Measurements from ENCODE around the gene TSTD2.

- TF ChIP-seq CTCF (IDR thresholded peaks at IDR 0.05) = no peak
- no peak for TF ChIP-seq POLR2A (IDR thresholded peaks at IDR 0.05)
- TF ChIP-seq POLR2AphosphoS5 (IDR thresholded peaks at IDR 0.05) = no peak
These were observed 62.3 kb downstream of the TSTD2 start for GRCh38 chr9:97570899-97571298.
